ENCODE data around the gene ZNF277.

ZNF277 gene

GRCh38 chr7:112193915-112194502 lies 12.5 kb upstream of the ZNF277 start:
- DNase-seq (ENCODE audit: low read depth), result no peak
- TF ChIP-seq, protein P1, sequence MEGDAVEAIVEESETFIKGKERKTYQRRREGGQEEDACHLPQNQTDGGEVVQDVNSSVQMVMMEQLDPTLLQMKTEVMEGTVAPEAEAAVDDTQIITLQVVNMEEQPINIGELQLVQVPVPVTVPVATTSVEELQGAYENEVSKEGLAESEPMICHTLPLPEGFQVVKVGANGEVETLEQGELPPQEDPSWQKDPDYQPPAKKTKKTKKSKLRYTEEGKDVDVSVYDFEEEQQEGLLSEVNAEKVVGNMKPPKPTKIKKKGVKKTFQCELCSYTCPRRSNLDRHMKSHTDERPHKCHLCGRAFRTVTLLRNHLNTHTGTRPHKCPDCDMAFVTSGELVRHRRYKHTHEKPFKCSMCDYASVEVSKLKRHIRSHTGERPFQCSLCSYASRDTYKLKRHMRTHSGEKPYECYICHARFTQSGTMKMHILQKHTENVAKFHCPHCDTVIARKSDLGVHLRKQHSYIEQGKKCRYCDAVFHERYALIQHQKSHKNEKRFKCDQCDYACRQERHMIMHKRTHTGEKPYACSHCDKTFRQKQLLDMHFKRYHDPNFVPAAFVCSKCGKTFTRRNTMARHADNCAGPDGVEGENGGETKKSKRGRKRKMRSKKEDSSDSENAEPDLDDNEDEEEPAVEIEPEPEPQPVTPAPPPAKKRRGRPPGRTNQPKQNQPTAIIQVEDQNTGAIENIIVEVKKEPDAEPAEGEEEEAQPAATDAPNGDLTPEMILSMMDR (conservative IDR thresholded peaks at IDR 0.05; ENCODE audit: low read length), result no peak
- no peak overlapping the region for H3K4me3 ChIP-seq (ENCODE audit: low read length)

- H3K4me3 ChIP-seq (ENCODE audit: low read length), result no peak overlapping the region
- TF ChIP-seq, protein P1 (conservative IDR thresholded peaks at IDR 0.05; ENCODE audit: low read length), result no peak
- no peak for DNase-seq (ENCODE audit: low read depth)
Measured at GRCh38 chr7:112195717-112196116, 10.8 kb upstream of the ZNF277 start.

DNA sequence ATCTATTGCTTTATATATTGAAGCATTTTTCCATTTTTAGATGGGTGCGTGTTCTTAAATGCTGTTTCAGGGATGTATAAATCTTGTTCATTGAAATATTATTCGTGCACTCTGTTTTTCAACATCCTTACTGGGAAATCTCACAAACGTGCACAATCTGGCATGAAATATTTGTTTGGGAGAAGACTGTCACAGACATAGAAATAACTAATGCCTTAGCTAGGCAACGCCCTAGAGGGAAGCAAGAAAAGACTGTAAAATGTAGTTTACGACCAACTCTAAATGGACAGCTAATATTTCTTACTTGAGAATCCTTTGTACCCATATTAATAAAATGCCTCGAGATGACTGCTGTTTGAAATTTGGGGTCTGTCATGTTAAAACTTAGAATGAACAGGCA lies 9.2 kb upstream of the ZNF277 start:
- no peak for DNase-seq (ENCODE audit: low read depth)
- no peak overlapping the region for H3K4me3 ChIP-seq (ENCODE audit: low read length)
- TF ChIP-seq, protein P1 (conservative IDR thresholded peaks at IDR 0.05; ENCODE audit: low read length), result no peak

DNA sequence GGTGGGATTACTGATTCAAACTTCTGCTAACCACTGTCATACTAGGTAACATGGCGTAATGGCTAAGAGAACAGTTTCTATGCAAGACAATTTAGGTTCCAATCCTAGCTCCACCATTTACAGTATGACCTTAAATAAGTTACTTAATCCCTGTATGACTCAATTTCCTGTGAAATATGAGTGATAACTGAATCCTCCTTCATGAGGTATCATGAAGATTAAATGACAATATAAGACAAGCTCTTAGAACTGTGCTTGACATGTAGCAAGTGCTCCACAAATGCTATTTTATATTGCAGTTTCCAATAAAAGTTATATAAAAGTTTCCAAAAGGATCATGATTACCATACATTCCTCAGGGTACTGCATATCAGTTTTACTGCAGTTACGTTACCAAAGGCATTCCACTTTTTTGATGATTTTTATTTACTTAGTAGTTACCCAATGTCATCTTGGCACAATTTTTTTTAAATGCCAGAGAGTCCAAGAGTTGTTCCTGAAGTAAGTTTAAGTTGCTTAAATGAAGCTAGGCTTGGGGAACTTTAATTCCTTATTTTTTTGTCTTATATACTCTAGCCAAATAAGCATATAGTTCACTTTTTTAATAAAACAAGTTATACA lies 7.3 kb upstream of the ZNF277 start:
- DNase-seq (ENCODE audit: low read depth), result peak; percentile 20
- H3K4me3 ChIP-seq (ENCODE audit: low read length), result no peak overlapping the region
- TF ChIP-seq, protein P1 (conservative IDR thresholded peaks at IDR 0.05; ENCODE audit: low read length), result no peak

DNA sequence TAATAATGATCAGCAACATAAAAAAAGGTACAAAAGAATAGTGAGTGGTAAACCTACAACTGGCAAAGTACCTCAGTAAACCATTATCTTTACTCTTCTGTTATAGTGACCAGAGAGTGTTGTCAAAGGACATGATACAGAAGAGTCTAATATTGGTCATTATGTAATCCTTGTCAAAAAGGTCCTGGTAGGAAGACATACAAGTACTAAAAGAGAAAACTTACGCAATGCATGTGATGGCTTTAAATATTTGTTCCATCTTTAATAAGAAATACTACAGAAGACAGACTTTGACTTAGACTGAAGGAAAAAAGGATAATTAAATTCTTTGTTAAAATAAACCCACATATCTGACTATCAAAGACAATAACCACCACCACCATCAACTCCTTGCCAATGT lies 6.8 kb upstream of the ZNF277 start:
- TF ChIP-seq, protein P1 (conservative IDR thresholded peaks at IDR 0.05; ENCODE audit: low read length), result no peak
- H3K4me3 ChIP-seq (ENCODE audit: low read length), result no peak overlapping the region
- no peak for DNase-seq (ENCODE audit: low read depth)

DNA sequence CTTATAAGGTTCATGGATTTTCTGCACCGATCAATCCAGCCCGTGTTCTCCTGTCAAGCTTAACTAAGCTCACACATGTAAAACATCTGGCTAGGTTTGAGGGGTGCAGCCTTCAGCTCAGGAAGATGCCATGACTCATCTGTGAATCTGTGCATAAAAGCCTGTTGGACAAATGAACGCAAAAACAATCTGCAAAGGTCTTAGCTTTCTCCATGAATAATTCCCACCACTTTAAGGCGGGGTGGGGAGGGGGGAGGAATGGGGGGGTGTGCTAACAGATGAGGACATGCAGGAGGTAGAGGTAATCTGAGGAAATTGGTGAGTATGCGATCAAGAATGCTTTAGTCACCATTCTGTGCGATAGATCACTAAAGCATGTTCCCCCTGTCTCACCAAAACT lies 5.1 kb upstream of the ZNF277 start:
- peak; percentile 64 for DNase-seq (ENCODE audit: low read depth)
- TF ChIP-seq, protein P1 (conservative IDR thresholded peaks at IDR 0.05; ENCODE audit: low read length), result no peak
- H3K4me3 ChIP-seq (ENCODE audit: low read length), result no peak overlapping the region

DNA sequence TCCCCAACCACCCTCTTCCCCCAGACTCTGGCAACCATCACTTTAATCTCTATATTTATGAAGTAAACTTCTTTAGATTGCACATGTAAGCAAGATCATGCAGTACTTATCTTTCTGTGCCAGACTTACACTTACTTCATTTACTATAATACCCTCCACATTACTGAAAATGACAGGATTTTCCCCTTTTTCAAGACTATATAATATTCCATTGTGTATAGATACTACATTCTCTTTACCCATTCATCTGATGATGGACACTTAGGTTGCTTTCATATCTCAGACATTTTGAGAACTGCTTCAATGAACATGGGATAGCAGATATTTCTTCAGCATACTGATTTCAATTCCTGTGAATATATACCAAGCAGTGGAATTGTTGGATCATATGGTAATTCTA lies 4.7 kb upstream of the ZNF277 start:
- H3K4me3 ChIP-seq (ENCODE audit: low read length), result no peak overlapping the region
- no peak for DNase-seq (ENCODE audit: low read depth)
- TF ChIP-seq, protein P1 (conservative IDR thresholded peaks at IDR 0.05; ENCODE audit: low read length), result no peak

All from AG10803 (cell line).